ENCODE data around the gene SNRPA.

DNA sequence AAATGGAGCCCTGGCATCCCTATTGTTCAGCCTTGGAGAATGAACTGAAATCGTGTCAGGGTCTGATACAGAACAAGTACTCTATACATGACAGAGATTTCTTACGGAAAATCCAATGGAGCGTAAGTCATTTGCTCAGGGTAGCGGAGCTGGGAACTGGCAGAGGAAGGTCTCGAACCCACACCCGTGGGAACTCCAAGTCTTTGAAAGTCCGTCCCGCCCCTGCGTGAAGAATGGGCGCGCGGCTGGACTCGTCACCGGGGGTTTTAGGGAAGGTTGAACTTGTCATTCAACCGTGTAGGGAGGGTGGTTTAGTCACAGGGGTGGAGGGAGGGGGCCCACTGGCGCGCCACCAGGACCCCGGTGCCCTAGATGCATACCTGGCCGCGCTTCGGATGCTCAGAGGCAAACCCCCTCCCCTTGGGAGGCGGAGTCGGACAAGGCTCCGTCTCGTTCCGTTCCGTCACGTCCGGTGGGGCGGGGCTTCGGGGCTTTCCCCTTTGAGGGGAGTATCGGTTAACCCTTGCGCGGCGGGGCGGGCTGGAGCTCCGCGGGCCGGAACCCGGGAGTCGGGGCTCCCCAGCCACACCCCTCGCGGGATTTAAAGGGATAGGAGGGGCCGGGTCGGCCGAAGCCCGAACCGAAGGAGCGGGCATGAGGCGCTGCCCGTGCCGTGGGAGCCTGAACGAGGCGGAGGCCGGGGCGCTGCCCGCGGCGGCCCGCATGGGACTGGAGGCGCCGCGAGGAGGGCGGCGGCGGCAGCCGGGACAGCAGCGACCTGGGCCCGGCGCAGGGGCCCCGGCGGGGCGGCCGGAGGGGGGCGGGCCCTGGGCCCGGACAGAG lies 34.3 kb upstream of the SNRPA start, which contains the start of the genes COQ8B and ITPKC:
- TF ChIP-seq, protein P1, sequence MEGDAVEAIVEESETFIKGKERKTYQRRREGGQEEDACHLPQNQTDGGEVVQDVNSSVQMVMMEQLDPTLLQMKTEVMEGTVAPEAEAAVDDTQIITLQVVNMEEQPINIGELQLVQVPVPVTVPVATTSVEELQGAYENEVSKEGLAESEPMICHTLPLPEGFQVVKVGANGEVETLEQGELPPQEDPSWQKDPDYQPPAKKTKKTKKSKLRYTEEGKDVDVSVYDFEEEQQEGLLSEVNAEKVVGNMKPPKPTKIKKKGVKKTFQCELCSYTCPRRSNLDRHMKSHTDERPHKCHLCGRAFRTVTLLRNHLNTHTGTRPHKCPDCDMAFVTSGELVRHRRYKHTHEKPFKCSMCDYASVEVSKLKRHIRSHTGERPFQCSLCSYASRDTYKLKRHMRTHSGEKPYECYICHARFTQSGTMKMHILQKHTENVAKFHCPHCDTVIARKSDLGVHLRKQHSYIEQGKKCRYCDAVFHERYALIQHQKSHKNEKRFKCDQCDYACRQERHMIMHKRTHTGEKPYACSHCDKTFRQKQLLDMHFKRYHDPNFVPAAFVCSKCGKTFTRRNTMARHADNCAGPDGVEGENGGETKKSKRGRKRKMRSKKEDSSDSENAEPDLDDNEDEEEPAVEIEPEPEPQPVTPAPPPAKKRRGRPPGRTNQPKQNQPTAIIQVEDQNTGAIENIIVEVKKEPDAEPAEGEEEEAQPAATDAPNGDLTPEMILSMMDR (IDR thresholded peaks at IDR 0.05): peak in 1 of 4 experiments; percentile 32
- TF ChIP-seq POLR2AphosphoS5 (IDR thresholded peaks at IDR 0.05) (peak; percentile 90 to 96 (median 92)), POLR2A (IDR thresholded peaks at IDR 0.05) (peak; percentile 85 to 91)
